HCT116 (cell line): ENCODE measurements around the gene CRYBB1. TPM values are rescaled to one million over a fixed set of nuclear protein-coding genes. Genes with fewer than 3 reads are reported as not detected.

ENCODE experiments used
- ATAC-seq: fragments of 200-7000 bp; cut with Tn5 transposase; 2 replicates; pipeline ENCODE4 v1.9.1; 2020; ENCODE audit warnings: mild to moderate bottlenecking, moderate library complexity
- BruUV-seq: library from RNA; stranded (reverse); fragments of 400-500 nt; replicated peaks from 2 replicates; lab custom pipeline; 2021; lab: Mats Ljungman, UMichigan
- CTCF ChIA-PET: fragments of 300-600 bp; sonication (Branson Sonifier 250); formaldehyde crosslinking; loops from one replicate; lab custom pipeline; 2021; ENCODE audit warnings: antibody characterized with exemption; lab: Charles Lee
- POLR2A ChIA-PET: fragments of 300-600, 350-600 bp; sonication (Branson Sonifier 250); formaldehyde crosslinking; loops from one replicate; lab custom pipeline; 2021; ENCODE audit warnings: antibody characterized with exemption; lab: Charles Lee
- RAD21 ChIA-PET, 2 experiments: fragments of 300-600 bp; sonication (Branson Sonifier 250); formaldehyde crosslinking; loops; one replicate each; lab custom pipeline; 2023; ENCODE audit warnings: low total read pairs in 2 of 2; ENCODE audit not compliant: uncharacterized antibody in 2 of 2, unreplicated experiment in 2 of 2, low non-redundant PET in 1 of 2; lab: Charles Lee
- DNase-seq: peaks from one replicate; pipeline ENCODE4 v3.0.0-alpha.2; 2010; ENCODE audit warnings: low read depth, low spot score
- H2AFZ ChIP-seq: fragments of 200-600 bp; shearing (Covaris generic), sonication (generic); 2 replicates; pipeline ENCODE4 v1.6.1; 2017; ENCODE audit warnings: low read depth, mixed run types, mixed read lengths, antibody characterized with exemption, low read length; ENCODE audit not compliant: poor library complexity, severe bottlenecking
- H3K27ac ChIP-seq: 2 replicates; pipeline ENCODE4 v1.5.1; 2012; ENCODE audit warnings: low read depth, low read length
- H3K27me3 ChIP-seq: fragments of 200-600 bp; sonication (generic); 2 replicates; pipeline ENCODE4 v1.6.1; 2016; ENCODE audit warnings: mixed run types, low read length, mixed read lengths; ENCODE audit not compliant: insufficient read depth
- H3K36me3 ChIP-seq, 2 experiments: fragments of 200-500 bp in 1 of 2; fragments of 200-600 bp in 1 of 2; sonication (Bioruptor generic) in 1 of 2; sonication (generic) in 1 of 2; 2 replicates each; pipeline versions ENCODE4 v1.5.1 to v1.6.1; 2014 to 2016; ENCODE audit warnings: low read length in 2 of 2, inconsistent platforms in 1 of 2, mixed read lengths in 1 of 2, mixed run types in 1 of 2; ENCODE audit not compliant: insufficient read depth in 2 of 2, control insufficient read depth in 1 of 2
- H3K4me1 ChIP-seq, 2 experiments: fragments of 200-600 bp in 1 of 2; sonication (generic) in 1 of 2; 2 replicates each; pipeline versions ENCODE4 v1.5.1 to v1.6.1; 2012 to 2017; ENCODE audit warnings: low read length in 2 of 2, inconsistent platforms in 1 of 2, mild to moderate bottlenecking in 1 of 2, mixed read lengths in 1 of 2, mixed run types in 1 of 2, moderate library complexity in 1 of 2; ENCODE audit not compliant: insufficient read depth in 2 of 2, control insufficient read depth in 1 of 2
- H3K4me2 ChIP-seq: fragments of 200-600 bp; sonication (generic); 2 replicates; pipeline ENCODE4 v1.6.1; 2017; ENCODE audit warnings: mixed run types, low read length, mixed read lengths
- H3K4me3 ChIP-seq, 2 experiments: fragments of 200-600 bp in 1 of 2; sonication (generic) in 1 of 2; replicated peaks in 1 of 2; 2 replicates each; pipeline ENCODE4 v1.5.1; 2011 to 2016; ENCODE audit warnings: low read length in 2 of 2, control low read depth in 1 of 2, low read depth in 1 of 2, mild to moderate bottlenecking in 1 of 2, mixed read lengths in 1 of 2, mixed run types in 1 of 2
- H3K79me2 ChIP-seq: fragments of 200-600 bp; sonication (generic); 2 replicates; pipeline ENCODE4 v1.6.1; 2017; ENCODE audit warnings: mild to moderate bottlenecking, mixed run types, low read length, moderate library complexity, mixed read lengths; ENCODE audit not compliant: insufficient read depth
- H3K9ac ChIP-seq: fragments of 200-600 bp; sonication (generic); 2 replicates; pipeline ENCODE4 v1.6.1; 2016; ENCODE audit warnings: low read length, mixed read lengths
- H3K9me2 ChIP-seq: fragments of 200-600 bp; sonication (generic), shearing (Covaris generic); 2 replicates; pipeline ENCODE4 v1.6.1; 2017; ENCODE audit warnings: mixed run types, mild to moderate bottlenecking, moderate library complexity; ENCODE audit not compliant: insufficient read depth
- H3K9me3 ChIP-seq, 2 experiments: fragments of 200-500 bp in 1 of 2; fragments of 200-600 bp in 1 of 2; sonication (Bioruptor generic) in 1 of 2; sonication (generic) in 1 of 2; 2 replicates each; pipeline ENCODE4 v1.6.1; 2014 to 2017; ENCODE audit warnings: low read length in 2 of 2, mixed read lengths in 2 of 2, inconsistent platforms in 1 of 2, low read depth in 1 of 2, mild to moderate bottlenecking in 1 of 2, mixed run types in 1 of 2, moderate library complexity in 1 of 2; ENCODE audit not compliant: control insufficient read depth in 1 of 2, insufficient read depth in 1 of 2
- H4K20me1 ChIP-seq: fragments of 200-600 bp; sonication (generic), shearing (Covaris generic); 2 replicates; pipeline ENCODE4 v1.6.1; 2017; ENCODE audit warnings: mixed run types, mild to moderate bottlenecking, moderate library complexity; ENCODE audit not compliant: insufficient read depth
- ATF3 ChIP-seq: IDR thresholded peaks from 2 replicates; pipeline ENCODE4 v1.6.1; 2012
- CEBPB ChIP-seq: IDR thresholded peaks from 2 replicates; pipeline ENCODE4 v1.6.1; 2012; ENCODE audit warnings: low read depth
- EGR1 ChIP-seq: IDR thresholded peaks from 2 replicates; pipeline ENCODE4 v1.6.1; 2012; ENCODE audit warnings: low read depth
- JUND ChIP-seq: IDR thresholded peaks from 2 replicates; pipeline ENCODE4 v1.6.1; 2012
- MAX ChIP-seq: IDR thresholded peaks from 2 replicates; pipeline ENCODE4 v1.6.1; 2012
- POLR2AphosphoS5 ChIP-seq: IDR thresholded peaks from 2 replicates; pipeline ENCODE4 v1.6.1; 2011; ENCODE audit warnings: mild to moderate bottlenecking, low read depth, low read length, moderate library complexity
- SIN3A ChIP-seq: IDR thresholded peaks from 2 replicates; pipeline ENCODE4 v1.6.1; 2012; ENCODE audit warnings: low read depth
- SP1 ChIP-seq: IDR thresholded peaks from 2 replicates; pipeline ENCODE4 v1.6.1; 2012; ENCODE audit warnings: low read depth
- SRF ChIP-seq: IDR thresholded peaks from 2 replicates; pipeline ENCODE4 v1.6.1; 2012; ENCODE audit warnings: low read depth
- TCF7L2 ChIP-seq: IDR thresholded peaks from 2 replicates; pipeline ENCODE4 v1.7.0; 2011; ENCODE audit warnings: borderline replicate concordance, inconsistent platforms; ENCODE audit not compliant: insufficient read depth, insufficient read length; ENCODE audit errors: extremely low read depth
- ZBTB33 ChIP-seq: IDR thresholded peaks from 2 replicates; pipeline ENCODE4 v1.6.1; 2011; ENCODE audit warnings: mild to moderate bottlenecking, low read length, moderate library complexity; ENCODE audit not compliant: insufficient replicate concordance; ENCODE audit errors: extremely low read depth
- ZNF274 ChIP-seq: fragments of 200-500 bp; sonication (Bioruptor generic); IDR thresholded peaks from 2 replicates; pipeline ENCODE4 v1.6.1; 2014; ENCODE audit warnings: mild to moderate bottlenecking, low read depth, low read length, inconsistent platforms
- intact Hi-C: fragments of 100-400 bp; cut with micrococcal nuclease; formaldehyde crosslinking; loops from 2 replicates; pipeline ENCODE4 v1.10.0; 2022
- total RNA-seq: library from RNA; stranded (reverse); gene quantifications from one replicate; pipeline ENCODE4 v1.2.1, GENCODE V29; 2021; ENCODE audit not compliant: unreplicated experiment

Gene CRYBB1
- total RNA-seq, 1 experiment from 2014 or later = not detected

GRCh38 chr22:26604368-26604767 lies 13.5 kb downstream of the CRYBB1 start:
- no peaks in the 10 kb centered on the region for H3K9me3 ChIP-seq
- H3K9ac ChIP-seq = no peak overlapping the region
- H3K36me3 ChIP-seq = no peaks in the 10 kb centered on the region
- no peak for ATAC-seq
- CTCF ChIA-PET = no interaction called here
- no peak overlapping the region for H3K27ac ChIP-seq
- H3K9me2 ChIP-seq = no peaks in the 10 kb centered on the region
- H4K20me1 ChIP-seq = no peaks in the 10 kb centered on the region
- POLR2A ChIA-PET = no interaction called here
- intact Hi-C loops = no loop called here
- TF ChIP-seq SP1 = no peak
- no peak for TF ChIP-seq SRF
- TF ChIP-seq EGR1 = no peak
- no peak for TF ChIP-seq CEBPB
- TF ChIP-seq MAX = no peak
- no peak for TF ChIP-seq ZNF274
- no peak for TF ChIP-seq ZBTB33
- no peak for TF ChIP-seq JUND
- TF ChIP-seq POLR2AphosphoS5 = no peak
- TF ChIP-seq TCF7L2 = no peak
- no peak for TF ChIP-seq SIN3A
- TF ChIP-seq ATF3 = no peak
- H3K4me2 ChIP-seq = no peak overlapping the region
- H3K4me3 ChIP-seq = no peak overlapping the region
- no peaks in the 10 kb centered on the region for H3K79me2 ChIP-seq
- RAD21 ChIA-PET = no interaction called here
- H3K4me1 ChIP-seq = no peaks in the 10 kb centered on the region
- H2AFZ ChIP-seq = no peak overlapping the region
- no TSS peak for BruUV-seq
- peaks cover 12% of the 10 kb centered on the region for H3K27me3 ChIP-seq
- no peak for DNase-seq
